Activated T-helper 17 cell treated with anti-CD3 and anti-CD28 coated beads, Interleukin-2, amount 50 U/mL, for 72 hours (primary cell): ENCODE data around the gene FBRS. TPM values are rescaled to one million over a fixed set of nuclear protein-coding genes. Genes with fewer than 3 reads are reported as not detected.

Experiments used
- total RNA-seq, 2 donors: library from RNA; stranded (reverse); gene quantifications; one replicate each; pipeline ENCODE4 v1.2.3, GENCODE V29; 2022

FBRS gene
- total RNA-seq, 2 donors from 2014 or later: 92.6 to 140 TPM

Other genes with a start within 250 kb of the FBRS start
- gene DCTPP1, start 228.4 kb upstream of the FBRS start, total RNA-seq: 100 to 1,000 TPM in 1 of 2 donors, 10 to 100 TPM in 1; 60.9 to 173 TPM
- 10 to 100 TPM; 48.9 to 79.1 TPM for gene SEPHS2, start 212.6 kb upstream of the FBRS start, total RNA-seq
- 100 to 1,000 TPM; 319 to 344 TPM for gene ITGAL, start 185.7 kb upstream of the FBRS start, total RNA-seq
- 1 to 10 TPM; 3.7 to 5.3 TPM for gene ZNF768, start 131.9 kb upstream of the FBRS start, total RNA-seq
- gene ZNF747, start 123.6 kb upstream of the FBRS start, total RNA-seq: 10 to 100 TPM in 1 of 2 donors, 1 to 10 TPM in 1; 6.9 to 12.9 TPM
- gene ZNF764, start 100.1 kb upstream of the FBRS start, total RNA-seq: 10 to 100 TPM; 13.8 to 14.1 TPM
- gene ZNF688, start 86.7 kb upstream of the FBRS start, total RNA-seq: 1 to 10 TPM; 7.3 to 9.7 TPM
- gene ZNF785, start 72.7 kb upstream of the FBRS start, total RNA-seq: 10 to 100 TPM; 10.5 to 15.5 TPM
- gene ZNF689, start 48.0 kb upstream of the FBRS start, total RNA-seq: 10 to 100 TPM in 1 of 2 donors, 1 to 10 TPM in 1; 5.9 to 12.1 TPM
- gene PRR14, start 7.5 kb upstream of the FBRS start, total RNA-seq: 10 to 100 TPM; 76.6 to 97.5 TPM
- gene SRCAP, start 40.7 kb downstream of the FBRS start, total RNA-seq: 10 to 100 TPM; 63.6 to 86.7 TPM
- 10 to 100 TPM; 30.0 to 43.3 TPM for gene PHKG2, start 90.0 kb downstream of the FBRS start, total RNA-seq
- 1 to 10 TPM; 2.9 TPM for gene CFAP119, start 103.6 kb downstream of the FBRS start, total RNA-seq
- 10 to 100 TPM; 90.7 to 95.1 TPM for gene RNF40, start 103.9 kb downstream of the FBRS start, total RNA-seq
- under 1 TPM; 0.28 to 0.48 TPM for gene ZNF629, start 128.8 kb downstream of the FBRS start, total RNA-seq
- 10 to 100 TPM; 34.1 to 39.3 TPM for gene BCL7C, start 235.6 kb downstream of the FBRS start, total RNA-seq
- under 1 TPM; 0.15 to 0.26 TPM for gene CTF1, start 238.2 kb downstream of the FBRS start, total RNA-seq